SK-N-SH (cell line): ENCODE results near the gene B3GAT3. TPM values are rescaled to one million over a fixed set of nuclear protein-coding genes. Genes with fewer than 3 reads are reported as not detected.

Experiments used
- CTCF ChIA-PET: fragments of 300-600, 350-600 bp; formaldehyde crosslinking; extraction: SDS; loops from one replicate; lab custom pipeline; 2021; lab: Yijun Ruan, JAX
- POLR2A ChIA-PET: fragments of 350-600 bp; sonication (Branson Sonifier 250); formaldehyde crosslinking; extraction: SDS; loops from one replicate; lab custom pipeline; 2020; ENCODE audit warnings: antibody characterized with exemption, inconsistent platforms; lab: Yijun Ruan, JAX
- DNase-seq: peaks from one replicate; pipeline ENCODE4 v3.0.0; 2012
- H2AFZ ChIP-seq: fragments of 200-600 bp; sonication (generic); 2 replicates; pipeline ENCODE4 v1.8.1; 2016; ENCODE audit warnings: antibody characterized with exemption, mild to moderate bottlenecking, low read depth
- H3F3A ChIP-seq: fragments of 200-600 bp; sonication (generic); replicated peaks from 2 replicates; pipeline ENCODE3; 2016; ENCODE audit warnings: antibody characterized with exemption, mild to moderate bottlenecking; ENCODE audit not compliant: insufficient read depth
- H3K27ac ChIP-seq, 2 experiments: fragments of 200-500 bp in 1 of 2; fragments of 200-600 bp in 1 of 2; sonication (Bioruptor generic) in 1 of 2; sonication (generic), shearing (Covaris generic) in 1 of 2; 2 replicates each; pipeline versions ENCODE4 v1.5.1 to v1.6.1; 2014 to 2016; ENCODE audit warnings: low read depth in 2 of 2, inconsistent platforms in 1 of 2, low read length in 1 of 2, mild to moderate bottlenecking in 1 of 2, mixed read lengths in 1 of 2
- H3K27me3 ChIP-seq: fragments of 200-600 bp; sonication (generic), shearing (Covaris generic); 2 replicates; pipeline ENCODE4 v1.6.1; 2016; ENCODE audit warnings: mixed run types; ENCODE audit not compliant: insufficient read depth
- H3K36me3 ChIP-seq, 2 experiments: fragments of 200-500 bp in 1 of 2; fragments of 200-600 bp in 1 of 2; sonication (Bioruptor generic) in 1 of 2; sonication (generic) in 1 of 2; replicated peaks in 1 of 2; 2 replicates each; pipeline versions ENCODE3 to v1.5.1; 2014 to 2016; ENCODE audit warnings: low read length in 1 of 2, mild to moderate bottlenecking in 1 of 2; ENCODE audit not compliant: insufficient read depth in 2 of 2, control insufficient read depth in 1 of 2
- H3K4me1 ChIP-seq, 2 experiments: fragments of 200-500 bp in 1 of 2; fragments of 200-600 bp in 1 of 2; sonication (Bioruptor generic) in 1 of 2; sonication (generic), shearing (Covaris generic) in 1 of 2; 2 replicates each; pipeline versions ENCODE4 v1.5.1 to v1.6.1; 2014 to 2016; ENCODE audit warnings: low read depth in 1 of 2, low read length in 1 of 2, mixed run types in 1 of 2; ENCODE audit not compliant: insufficient read depth in 2 of 2, control insufficient read depth in 1 of 2
- H3K4me2 ChIP-seq: fragments of 200-600 bp; sonication (generic), shearing (Covaris generic); 2 replicates; pipeline ENCODE4 v1.6.1; 2017; ENCODE audit warnings: mixed run types
- H3K4me3 ChIP-seq, 2 experiments: fragments of 200-500 bp in 1 of 2; fragments of 200-600 bp in 1 of 2; sonication (Bioruptor generic) in 1 of 2; sonication (generic), shearing (Covaris generic) in 1 of 2; 2 replicates each; pipeline versions ENCODE4 v1.5.1 to v1.8.1; 2014 to 2016; ENCODE audit warnings: low read depth in 2 of 2, inconsistent platforms in 1 of 2, low read length in 1 of 2, mild to moderate bottlenecking in 1 of 2, mixed read lengths in 1 of 2, moderate library complexity in 1 of 2
- H3K79me2 ChIP-seq: fragments of 200-600 bp; sonication (generic); 2 replicates; pipeline ENCODE4 v1.8.1; 2017; ENCODE audit warnings: mild to moderate bottlenecking; ENCODE audit not compliant: insufficient read depth
- H3K9ac ChIP-seq: fragments of 200-600 bp; sonication (generic); 2 replicates; pipeline ENCODE4 v1.6.1; 2017; ENCODE audit warnings: mixed run types
- H3K9me2 ChIP-seq: fragments of 200-600 bp; sonication (generic); 2 replicates; pipeline ENCODE4 v1.6.1; 2017; ENCODE audit warnings: mixed run types
- H3K9me3 ChIP-seq: fragments of 200-600 bp; sonication (generic); 2 replicates; pipeline ENCODE4 v1.6.1; 2017; ENCODE audit warnings: mixed run types, mild to moderate bottlenecking, moderate library complexity
- H4K20me1 ChIP-seq: fragments of 200-600 bp; sonication (generic); 2 replicates; pipeline ENCODE4 v1.6.1; 2017; ENCODE audit warnings: mild to moderate bottlenecking, mixed run types; ENCODE audit not compliant: insufficient read depth
- CHD2 ChIP-seq: fragments of 150-350 bp; IDR thresholded peaks from 2 replicates; pipeline ENCODE4 v1.6.1; 2018; ENCODE audit warnings: low read length; ENCODE audit not compliant: partially characterized antibody
- ELF1 ChIP-seq: IDR thresholded peaks from 2 replicates; pipeline ENCODE4 v1.4.0; 2012
- EP300 ChIP-seq, 2 experiments: IDR thresholded peaks; 2 replicates each; pipeline versions ENCODE4 v1.4.0 to v1.6.1; 2012; ENCODE audit warnings: borderline replicate concordance in 1 of 2, low read depth in 1 of 2, low read length in 1 of 2
- FOXJ3 ChIP-seq: sonication (generic); formaldehyde crosslinking; IDR thresholded peaks from 2 replicates; pipeline ENCODE4 v1.5.1; 2020; ENCODE audit warnings: mild to moderate bottlenecking, missing genetic modification reagents
- GATA2 ChIP-seq: sonication (generic); formaldehyde crosslinking; IDR thresholded peaks from 2 replicates; pipeline ENCODE4 v1.5.0; 2020; ENCODE audit warnings: mild to moderate bottlenecking, missing genetic modification reagents
- MAX ChIP-seq: IDR thresholded peaks from 2 replicates; pipeline ENCODE4 v1.4.0; 2012; ENCODE audit warnings: low read depth
- MXI1 ChIP-seq: IDR thresholded peaks from 2 replicates; pipeline ENCODE4 v1.6.1; 2012; ENCODE audit warnings: mild to moderate bottlenecking, low read depth, low read length, improper control_type of control experiment
- POLR2AphosphoS5 ChIP-seq: IDR thresholded peaks from 2 replicates; pipeline ENCODE4 v1.6.1; 2012; ENCODE audit warnings: low read depth, low read length
- RAD21 ChIP-seq: IDR thresholded peaks from 2 replicates; pipeline ENCODE4 v1.6.1; 2012; ENCODE audit warnings: mild to moderate bottlenecking, low read length
- RCOR1 ChIP-seq: fragments of 150-350 bp; IDR thresholded peaks from 2 replicates; pipeline ENCODE4 v1.6.1; 2017; ENCODE audit warnings: antibody characterized with exemption, low read length
- REST ChIP-seq: IDR thresholded peaks from 2 replicates; pipeline ENCODE4 v1.6.1; 2012; ENCODE audit warnings: mild to moderate bottlenecking, low read depth, low read length, moderate library complexity
- TAF1 ChIP-seq: IDR thresholded peaks from 2 replicates; pipeline ENCODE4 v1.6.1; 2012; ENCODE audit warnings: low read depth, mild to moderate bottlenecking, low read length, moderate library complexity, borderline replicate concordance
- USF2 ChIP-seq: fragments of 150-350 bp; IDR thresholded peaks from 2 replicates; pipeline ENCODE4 v1.6.1; 2017; ENCODE audit warnings: antibody characterized with exemption, low read length, low read depth, borderline replicate concordance
- WGBS: methylation state at CpG from one replicate; pipeline ENCODE4 v1.1.6; 2017; ENCODE audit warnings: low lambda C conversion rate; 5-methylcytosine and 5-hydroxymethylcytosine counted together
- polyA plus RNA-seq, 3 experiments: library from polyadenylated mRNA; depleted of rRNA; stranded (reverse); fragments of >200 nt; gene quantifications; 2 replicates each; pipeline ENCODE4 v1.2.3, GENCODE V29; 2012

Gene B3GAT3
- polyA plus RNA-seq, 1 of the 3 experiments (the other 2 are of a cell fraction), result 104 TPM

GRCh38 chr11:62603776-62604299 lies 17.9 kb downstream of the B3GAT3 start (continued):
- TF ChIP-seq USF2 (no peak), POLR2AphosphoS5 (no peak), MAX (no peak), REST (no peak), EP300 (IDR thresholded peaks at IDR 0.05; ENCODE audit: borderline replicate concordance in 1 of 2, low read depth in 1 of 2, low read length in 1 of 2) (no peak), FOXJ3 (no peak)

GRCh38 chr11:62603072-62603408 lies 18.7 kb downstream of the B3GAT3 start:
- Histone ChIP-seq H3K9ac (no peak overlapping the region), H3F3A (peaks cover 9% of the 10 kb centered on the region)
- TF ChIP-seq MXI1, result no peak
- no peak for TF ChIP-seq MAX
- TF ChIP-seq TAF1, result no peak
- no peak for TF ChIP-seq GATA2 (CRISPR knock-in tag)
- no peak for TF ChIP-seq RAD21
- no peak for TF ChIP-seq FOXJ3
- TF ChIP-seq USF2, result no peak
- no peak for TF ChIP-seq ELF1
- TF ChIP-seq CHD2, result no peak
- TF ChIP-seq RCOR1, result no peak
- TF ChIP-seq POLR2AphosphoS5, result no peak
- TF ChIP-seq EP300 (IDR thresholded peaks at IDR 0.05; ENCODE audit: borderline replicate concordance in 1 of 2, low read depth in 1 of 2, low read length in 1 of 2), result no peak
- TF ChIP-seq, all 33 proteins: peak for 0
- 97% methylated on average over 5 of the region's 13 CpGs for WGBS
- H3K27me3 ChIP-seq, result no peaks in the 10 kb centered on the region
- H3K4me3 ChIP-seq, result no peak overlapping the region
- ChIA-PET POLR2A (interaction anchor here (4.2 kb wide), 1 partner anchor 12 kb away, joined by 59 read pairs; the partner anchor contains the start of gene TUT1), CTCF (interaction anchor here (1.9 kb wide), 1 partner anchor 9 kb away, joined by 18 read pairs; the partner anchor contains the start of gene EML3)
- H4K20me1 ChIP-seq, result no peaks in the 10 kb centered on the region
- peaks cover 21 to 24% of the 10 kb centered on the region in 2 experiments for H3K36me3 ChIP-seq
- no peak for DNase-seq
- no peak overlapping the region for H3K4me2 ChIP-seq
- peaks cover 35% of the 10 kb centered on the region for H3K79me2 ChIP-seq
- peaks cover 12 to 23% of the 10 kb centered on the region in 2 experiments; a peak in 3 of 4 replicates for H3K4me1 ChIP-seq
- no peaks in the 10 kb centered on the region for H3K9me3 ChIP-seq
- H3K9me2 ChIP-seq, result no peaks in the 10 kb centered on the region
- H2AFZ ChIP-seq, result no peak overlapping the region
- no peak overlapping the region for H3K27ac ChIP-seq
